ENCODE results near the gene NUP160. TPM values are rescaled to one million over a fixed set of nuclear protein-coding genes. Genes with fewer than 3 reads are reported as not detected.

Gene NUP160
- polyA plus RNA-seq, 4 donors = 60.5 to 70.1 (median 68.1) TPM

Other genes with a start within 250 kb of the NUP160 start
- gene MTCH2, start 205.8 kb downstream of the NUP160 start, polyA plus RNA-seq (ENCODE audit: insufficient read length in 4 of 4) = 100 to 1,000 TPM; 120 to 135 (median 126) TPM
- 10 to 100 TPM in 1 of 4 donors, 1 to 10 TPM in 3; 8.2 to 10.5 (median 9.0) TPM for gene AGBL2, start 133.0 kb downstream of the NUP160 start, polyA plus RNA-seq (ENCODE audit: insufficient read length in 4 of 4)
- gene FNBP4, start 81.0 kb downstream of the NUP160 start, polyA plus RNA-seq (ENCODE audit: insufficient read length in 4 of 4) = 100 to 1,000 TPM in 3 of 4 donors, 10 to 100 TPM in 1; 94.6 to 131 (median 108) TPM
- gene PTPRJ, start 132.2 kb upstream of the NUP160 start, polyA plus RNA-seq (ENCODE audit: insufficient read length in 4 of 4) = 10 to 100 TPM; 19.5 to 26.4 (median 25.3) TPM

Measured in right renal pelvis (tissue), 4 donors.